ENCODE results near the gene LRIF1.
A peak's percentile ranks its signal among the peaks of the same experiment; 100 is the strongest.
"Not testable (repeated sequence)": the region's sequence is repeated elsewhere in the genome, so short reads cannot be mapped to it uniquely, and the experiment has no call there.

LRIF1 gene

GRCh38 chr1:110952031-110952430, 11.7 kb downstream of the LRIF1 start:
- TF ChIP-seq CTCF (conservative IDR thresholded peaks at IDR 0.05; ENCODE audit: control insufficient read depth, insufficient read depth, low read depth, low read length): no peak
- no peak for DNase-seq (ENCODE audit: low read depth)
- H3K4me3 ChIP-seq (ENCODE audit: control insufficient read depth, low read depth, low read length): no peak overlapping the region

- H3K4me3 ChIP-seq (ENCODE audit: control insufficient read depth, low read depth, low read length): no peak overlapping the region
- TF ChIP-seq CTCF (conservative IDR thresholded peaks at IDR 0.05; ENCODE audit: control insufficient read depth, insufficient read depth, low read depth, low read length): no peak
- DNase-seq (ENCODE audit: low read depth): no peak
These were observed 12.6 kb downstream of the LRIF1 start for GRCh38 chr1:110951161-110951560.

- no peak for TF ChIP-seq CTCF (conservative IDR thresholded peaks at IDR 0.05; ENCODE audit: control insufficient read depth, insufficient read depth, low read depth, low read length)
- H3K4me3 ChIP-seq (ENCODE audit: control insufficient read depth, low read depth, low read length): no peak overlapping the region
- peak; percentile 55 for DNase-seq (ENCODE audit: low read depth)
These were observed 15.5 kb downstream of the LRIF1 start for GRCh38 chr1:110948038-110948810.

- no peak for DNase-seq (ENCODE audit: low read depth)
- no peak overlapping the region for H3K4me3 ChIP-seq (ENCODE audit: control insufficient read depth, low read depth, low read length)
- no peak for TF ChIP-seq CTCF (conservative IDR thresholded peaks at IDR 0.05; ENCODE audit: control insufficient read depth, insufficient read depth, low read depth, low read length)
These were observed 18.1 kb downstream of the LRIF1 start for GRCh38 chr1:110945626-110946025.

- DNase-seq (ENCODE audit: low read depth): no peak
- TF ChIP-seq CTCF (conservative IDR thresholded peaks at IDR 0.05; ENCODE audit: control insufficient read depth, insufficient read depth, low read depth, low read length): no peak
- H3K4me3 ChIP-seq (ENCODE audit: control insufficient read depth, low read depth, low read length): no peak overlapping the region
These were observed 18.9 kb downstream of the LRIF1 start for GRCh38 chr1:110944806-110945205.

GRCh38 chr1:110936567-110936966, 27.2 kb downstream of the LRIF1 start:
- no peak for TF ChIP-seq CTCF (conservative IDR thresholded peaks at IDR 0.05; ENCODE audit: control insufficient read depth, insufficient read depth, low read depth, low read length)
- H3K4me3 ChIP-seq (ENCODE audit: control insufficient read depth, low read depth, low read length): no peak overlapping the region
- DNase-seq (ENCODE audit: low read depth): no peak

GRCh38 chr1:110931097-110931496, 32.6 kb downstream of the LRIF1 start:
- H3K4me3 ChIP-seq (ENCODE audit: control insufficient read depth, low read depth, low read length); DNase-seq (ENCODE audit: low read depth): not testable (repeated sequence)
